GM21528 (cell line): ENCODE results near the gene R3HDM4.
"Not testable (repeated sequence)": the region's sequence is repeated elsewhere in the genome, so short reads cannot be mapped to it uniquely, and the experiment has no call there.

Experiments used
- ATAC-seq: cut with Tn5 transposase; IDR thresholded peaks from one replicate; pipeline ENCODE4 v1.9.1; 2021; ENCODE audit warnings: mild to moderate bottlenecking, moderate library complexity; ENCODE audit not compliant: unreplicated experiment, low FRiP score

Gene R3HDM4

GRCh38 chr19:878751-879561 is 34.1 kb downstream of the R3HDM4 start:
- not testable (repeated sequence) for ATAC-seq

GRCh38 chr19:877992-878660 is 34.9 kb downstream of the R3HDM4 start:
- ATAC-seq: not testable (repeated sequence)

- ATAC-seq: no peak
These were observed 36.2 kb downstream of the R3HDM4 start for GRCh38 chr19:876780-877314.

- ATAC-seq: no peak
These were observed 36.9 kb downstream of the R3HDM4 start for GRCh38 chr19:876089-876488.

- no peak for ATAC-seq
These were observed 37.6 kb downstream of the R3HDM4 start for GRCh38 chr19:875265-875879.

- no peak for ATAC-seq
These were observed 39.4 kb downstream of the R3HDM4 start for GRCh38 chr19:873561-874041.

GRCh38 chr19:873084-873483 is 39.9 kb downstream of the R3HDM4 start:
- no peak for ATAC-seq

GRCh38 chr19:872266-872951 is 40.6 kb downstream of the R3HDM4 start:
- ATAC-seq: no peak

GRCh38 chr19:871446-872265 is 41.4 kb downstream of the R3HDM4 start:
- no peak for ATAC-seq

GRCh38 chr19:870963-871401 is 42.0 kb downstream of the R3HDM4 start:
- ATAC-seq: no peak

- ATAC-seq: no peak
These were observed 42.7 kb downstream of the R3HDM4 start for GRCh38 chr19:870314-870713.

GRCh38 chr19:869245-870177 is 43.5 kb downstream of the R3HDM4 start:
- no peak for ATAC-seq

GRCh38 chr19:868458-869244 is 44.4 kb downstream of the R3HDM4 start:
- ATAC-seq: no peak

GRCh38 chr19:867855-868457 is 45.1 kb downstream of the R3HDM4 start:
- ATAC-seq: no peak

GRCh38 chr19:867301-867793 is 45.7 kb downstream of the R3HDM4 start:
- no peak for ATAC-seq

- ATAC-seq: no peak
These were observed 46.2 kb downstream of the R3HDM4 start for GRCh38 chr19:866769-867300.

GRCh38 chr19:863315-863620 is 49.8 kb downstream of the R3HDM4 start:
- no peak for ATAC-seq
